Activated CD8-positive, alpha-beta T cell treated with anti-CD3 and anti-CD28 coated beads for 36 hours (primary cell): Measurements from ENCODE around the gene LPAR1. TPM values are rescaled to one million over a fixed set of nuclear protein-coding genes. Genes with fewer than 3 reads are reported as not detected.

ENCODE experiments used
- ATAC-seq: fragments of 200-7000 bp; cut with Tn5 transposase; one replicate; pipeline ENCODE4 v1.10.0; 2021; ENCODE audit warnings: mild to moderate bottlenecking, moderate library complexity
- CTCF ChIA-PET: fragments of 350-600 bp; sonication (Branson Sonifier 250); formaldehyde crosslinking; loops from one replicate; lab custom pipeline; 2021; ENCODE audit warnings: antibody characterized with exemption; lab: Charles Lee
- POLR2A ChIA-PET: fragments of 350-600 bp; sonication (Branson Sonifier 250); formaldehyde crosslinking; loops from one replicate; lab custom pipeline; 2021; ENCODE audit warnings: antibody characterized with exemption; lab: Charles Lee
- DNase-seq: peaks from one replicate; pipeline ENCODE4 v3.0.0-alpha.2; 2020
- H3K27ac Mint-ChIP-seq: one replicate; pipeline ENCODE4 v1.8.0; 2021; ENCODE audit warnings: mild to moderate bottlenecking, mixed read lengths
- H3K27me3 Mint-ChIP-seq: one replicate; pipeline ENCODE4 v1.8.0; 2021; ENCODE audit warnings: mixed read lengths
- H3K36me3 Mint-ChIP-seq: one replicate; pipeline ENCODE4 v1.8.0; 2021; ENCODE audit warnings: low read depth, mixed read lengths
- H3K4me1 Mint-ChIP-seq: one replicate; pipeline ENCODE4 v1.8.0; 2021; ENCODE audit warnings: low read depth, mixed read lengths
- H3K4me3 Mint-ChIP-seq: one replicate; pipeline ENCODE4 v1.8.0; 2021; ENCODE audit warnings: mild to moderate bottlenecking, moderate library complexity, mixed read lengths
- H3K9me3 Mint-ChIP-seq: one replicate; pipeline ENCODE4 v1.8.0; 2021; ENCODE audit warnings: mixed read lengths
- intact Hi-C: fragments of 100-400 bp; cut with micrococcal nuclease; formaldehyde crosslinking; loops from one replicate; pipeline ENCODE4 v1.10.0; 2022
- total RNA-seq, 2 experiments: library from RNA; stranded (reverse); gene quantifications; one replicate each; pipeline ENCODE4 v1.2.3, GENCODE V29; 2021
- TF ChIP-seq, protein P1 (sequence below): fragments of 200-600 bp; IDR thresholded peaks from one replicate; pipeline ENCODE4 v1.8.0; 2022; ENCODE audit warnings: antibody characterized with exemption, mild to moderate bottlenecking

LPAR1 gene
- total RNA-seq, 2 experiments from 2014 or later, result not detected

DNA sequence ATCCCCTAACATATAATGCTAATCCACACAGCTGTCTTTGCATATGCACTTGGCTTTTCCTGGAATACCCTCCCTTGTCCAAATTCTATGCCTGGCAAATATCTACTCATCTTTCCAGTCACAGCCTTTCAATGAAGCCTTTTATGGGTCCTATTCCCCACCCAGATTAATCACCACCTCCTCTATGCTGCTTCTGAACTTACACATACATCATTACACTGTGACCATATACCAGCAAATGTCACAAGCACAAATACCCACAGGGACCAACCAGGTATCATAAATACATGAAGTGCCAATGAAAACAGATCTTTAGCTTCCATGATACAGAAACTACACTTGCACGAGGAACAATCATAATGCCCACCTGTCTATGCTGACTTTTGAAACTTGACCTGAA lies 22.3 kb downstream of the LPAR1 start:
- TF ChIP-seq, protein P1, sequence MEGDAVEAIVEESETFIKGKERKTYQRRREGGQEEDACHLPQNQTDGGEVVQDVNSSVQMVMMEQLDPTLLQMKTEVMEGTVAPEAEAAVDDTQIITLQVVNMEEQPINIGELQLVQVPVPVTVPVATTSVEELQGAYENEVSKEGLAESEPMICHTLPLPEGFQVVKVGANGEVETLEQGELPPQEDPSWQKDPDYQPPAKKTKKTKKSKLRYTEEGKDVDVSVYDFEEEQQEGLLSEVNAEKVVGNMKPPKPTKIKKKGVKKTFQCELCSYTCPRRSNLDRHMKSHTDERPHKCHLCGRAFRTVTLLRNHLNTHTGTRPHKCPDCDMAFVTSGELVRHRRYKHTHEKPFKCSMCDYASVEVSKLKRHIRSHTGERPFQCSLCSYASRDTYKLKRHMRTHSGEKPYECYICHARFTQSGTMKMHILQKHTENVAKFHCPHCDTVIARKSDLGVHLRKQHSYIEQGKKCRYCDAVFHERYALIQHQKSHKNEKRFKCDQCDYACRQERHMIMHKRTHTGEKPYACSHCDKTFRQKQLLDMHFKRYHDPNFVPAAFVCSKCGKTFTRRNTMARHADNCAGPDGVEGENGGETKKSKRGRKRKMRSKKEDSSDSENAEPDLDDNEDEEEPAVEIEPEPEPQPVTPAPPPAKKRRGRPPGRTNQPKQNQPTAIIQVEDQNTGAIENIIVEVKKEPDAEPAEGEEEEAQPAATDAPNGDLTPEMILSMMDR, result no peak
- H3K9me3 Mint-ChIP-seq, result no peaks in the 10 kb centered on the region
- CTCF ChIA-PET, result no interaction called here
- H3K4me1 Mint-ChIP-seq, result no peaks in the 10 kb centered on the region
- DNase-seq, result no peak
- no peaks in the 10 kb centered on the region for H3K36me3 Mint-ChIP-seq
- no peaks in the 10 kb centered on the region for H3K27me3 Mint-ChIP-seq
- H3K27ac Mint-ChIP-seq, result no peak overlapping the region
- H3K4me3 Mint-ChIP-seq, result no peak overlapping the region
- no peak for ATAC-seq
- intact Hi-C loops, result no loop called here
- POLR2A ChIA-PET, result no interaction called here

DNA sequence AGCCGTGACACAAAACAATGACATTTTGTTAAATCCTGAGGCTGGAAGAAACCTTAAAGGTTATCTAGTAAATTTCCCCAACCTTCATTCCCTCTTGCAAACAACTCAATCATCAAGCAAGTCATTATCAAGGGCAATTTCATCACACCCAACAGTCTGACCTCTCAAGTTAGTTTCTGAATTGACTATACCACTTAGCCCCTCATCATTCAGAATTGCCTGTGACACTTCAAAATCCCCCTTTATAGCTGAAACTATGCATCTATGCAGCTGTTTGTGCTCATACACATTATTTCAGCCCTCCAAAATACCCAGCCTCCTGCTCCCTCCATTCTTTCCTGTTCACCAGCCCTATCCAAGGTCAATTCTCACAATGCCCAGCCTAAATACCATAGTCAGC lies 24.6 kb downstream of the LPAR1 start:
- TF ChIP-seq, protein P1, result no peak
- no peak for DNase-seq
- Mint-ChIP-seq H3K27me3 (no peaks in the 10 kb centered on the region), H3K36me3 (no peaks in the 10 kb centered on the region), H3K9me3 (no peaks in the 10 kb centered on the region), H3K4me1 (no peaks in the 10 kb centered on the region), H3K4me3 (no peak overlapping the region), H3K27ac (no peak overlapping the region)
- intact Hi-C loops, result no loop called here
- no peak for ATAC-seq
- POLR2A ChIA-PET, result no interaction called here
- CTCF ChIA-PET, result no interaction called here

DNA sequence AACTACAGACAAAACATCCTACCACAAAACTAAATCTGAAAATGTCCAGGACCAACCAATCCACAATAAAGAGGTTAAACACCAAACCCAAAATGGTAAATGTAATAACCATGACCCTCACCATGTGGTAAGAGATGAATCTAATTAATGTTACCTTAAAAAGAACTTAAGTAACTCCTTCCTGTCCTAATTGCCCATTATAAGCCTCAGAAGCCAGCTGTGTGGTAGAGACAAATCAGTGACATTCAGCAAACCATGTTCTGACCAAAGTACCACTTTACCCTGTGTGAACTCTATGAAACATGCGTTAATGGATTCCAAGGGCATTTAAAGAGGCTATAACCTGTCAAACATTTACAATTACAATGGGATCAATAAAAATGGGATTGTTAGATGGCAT lies 25.0 kb downstream of the LPAR1 start:
- no peaks in the 10 kb centered on the region for H3K27me3 Mint-ChIP-seq
- DNase-seq (no peak), ATAC-seq (no peak)
- intact Hi-C loops, result no loop called here
- no peaks in the 10 kb centered on the region for H3K4me1 Mint-ChIP-seq
- TF ChIP-seq, protein P1, result no peak
- ChIA-PET CTCF (no interaction called here), POLR2A (no interaction called here)
- H3K36me3 Mint-ChIP-seq, result no peaks in the 10 kb centered on the region
- H3K9me3 Mint-ChIP-seq, result no peaks in the 10 kb centered on the region
- H3K4me3 Mint-ChIP-seq, result no peak overlapping the region
- no peak overlapping the region for H3K27ac Mint-ChIP-seq

DNA sequence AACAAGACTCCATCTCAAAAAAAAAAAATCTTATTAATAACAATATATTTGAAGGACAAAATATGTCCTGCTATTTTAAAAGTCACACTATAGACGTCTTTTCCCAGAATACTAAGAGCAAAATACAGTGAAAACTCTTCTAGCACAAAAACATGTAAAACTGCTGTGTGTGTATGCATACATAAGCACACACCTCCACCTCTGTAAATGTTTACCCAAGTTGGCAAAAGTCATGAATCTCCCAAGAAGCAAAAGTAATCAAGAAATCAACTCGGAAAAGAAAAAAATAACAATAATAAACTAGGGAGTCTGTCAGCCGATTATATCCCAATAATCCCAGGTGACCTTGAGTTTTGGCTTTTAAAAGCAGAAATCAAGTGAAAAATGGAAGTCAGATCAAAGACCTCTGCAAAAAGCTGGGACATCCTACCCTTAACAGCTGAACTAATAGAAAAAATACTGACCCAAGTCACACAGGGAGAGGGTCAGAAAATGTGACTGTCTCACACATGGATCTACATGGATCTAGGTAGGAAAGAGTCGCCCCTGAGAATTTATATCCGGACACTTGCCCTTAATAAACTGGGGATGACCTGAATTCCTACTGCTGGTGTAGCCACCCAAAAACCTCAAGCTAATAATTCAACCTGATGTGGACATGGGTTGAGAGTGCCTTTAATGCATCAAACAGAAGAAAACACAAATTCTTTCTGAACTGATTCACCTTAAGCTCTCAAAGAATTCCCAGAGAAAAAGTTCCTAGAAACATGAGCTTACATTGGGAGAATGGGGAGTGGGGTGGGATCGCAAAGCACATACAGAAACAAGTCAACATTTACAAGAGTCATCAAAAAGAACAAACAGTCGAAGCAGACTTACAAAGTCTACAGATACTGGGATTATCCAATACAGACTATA lies 29.9 kb downstream of the LPAR1 start:
- ChIA-PET POLR2A (no interaction called here), CTCF (no interaction called here)
- DNase-seq (no peak), ATAC-seq (no peak)
- Mint-ChIP-seq H3K9me3 (no peaks in the 10 kb centered on the region), H3K4me1 (no peaks in the 10 kb centered on the region), H3K27me3 (no peaks in the 10 kb centered on the region), H3K27ac (no peak overlapping the region), H3K36me3 (no peaks in the 10 kb centered on the region), H3K4me3 (no peak overlapping the region)
- TF ChIP-seq, protein P1, result no peak
- intact Hi-C loops, result no loop called here

DNA sequence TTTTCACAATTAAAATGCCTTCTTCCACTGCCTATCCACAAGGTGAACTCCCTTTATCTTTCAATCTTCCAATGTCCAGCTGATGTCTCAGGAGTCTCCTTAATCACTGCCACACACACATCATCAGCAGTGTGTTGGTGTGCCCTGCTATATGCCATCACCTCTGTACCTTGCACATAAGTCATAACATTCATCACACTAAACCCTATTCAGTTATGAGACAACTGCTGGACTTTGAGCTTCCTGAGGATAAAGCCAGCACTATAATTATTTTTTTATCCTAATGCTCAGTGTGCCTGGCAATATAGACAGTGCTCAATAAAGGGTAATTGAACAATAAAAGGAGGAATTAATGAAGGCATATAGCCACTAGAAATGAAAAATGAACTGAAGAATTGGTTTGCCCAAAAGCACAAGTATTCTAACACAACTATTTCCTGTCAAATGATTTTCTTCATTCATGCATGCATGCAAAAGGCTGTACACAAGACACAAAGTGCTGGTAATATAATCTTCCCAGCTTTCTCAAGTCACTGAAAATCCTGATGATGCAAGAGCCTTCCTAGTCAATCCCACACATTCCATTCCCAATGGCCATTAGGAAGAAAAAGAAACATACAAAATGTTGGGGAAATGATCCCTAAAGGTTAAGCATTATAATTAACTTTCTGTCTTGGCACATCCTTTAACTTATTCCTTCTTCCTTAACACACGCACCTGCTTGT lies 32.4 kb downstream of the LPAR1 start:
- H3K4me1 Mint-ChIP-seq, result no peaks in the 10 kb centered on the region
- H3K9me3 Mint-ChIP-seq, result no peaks in the 10 kb centered on the region
- H3K27me3 Mint-ChIP-seq, result no peaks in the 10 kb centered on the region
- no peak for DNase-seq
- H3K4me3 Mint-ChIP-seq, result no peak overlapping the region
- ChIA-PET POLR2A (no interaction called here), CTCF (no interaction called here)
- intact Hi-C loops, result no loop called here
- H3K27ac Mint-ChIP-seq, result no peak overlapping the region
- H3K36me3 Mint-ChIP-seq, result no peaks in the 10 kb centered on the region
- TF ChIP-seq, protein P1, result no peak
- no peak for ATAC-seq
